ENCODE data around the gene ZNF862.

GRCh38 chr7:149832332-149833041, 5.7 kb upstream of the ZNF862 start:
- TF ChIP-seq, protein P1, sequence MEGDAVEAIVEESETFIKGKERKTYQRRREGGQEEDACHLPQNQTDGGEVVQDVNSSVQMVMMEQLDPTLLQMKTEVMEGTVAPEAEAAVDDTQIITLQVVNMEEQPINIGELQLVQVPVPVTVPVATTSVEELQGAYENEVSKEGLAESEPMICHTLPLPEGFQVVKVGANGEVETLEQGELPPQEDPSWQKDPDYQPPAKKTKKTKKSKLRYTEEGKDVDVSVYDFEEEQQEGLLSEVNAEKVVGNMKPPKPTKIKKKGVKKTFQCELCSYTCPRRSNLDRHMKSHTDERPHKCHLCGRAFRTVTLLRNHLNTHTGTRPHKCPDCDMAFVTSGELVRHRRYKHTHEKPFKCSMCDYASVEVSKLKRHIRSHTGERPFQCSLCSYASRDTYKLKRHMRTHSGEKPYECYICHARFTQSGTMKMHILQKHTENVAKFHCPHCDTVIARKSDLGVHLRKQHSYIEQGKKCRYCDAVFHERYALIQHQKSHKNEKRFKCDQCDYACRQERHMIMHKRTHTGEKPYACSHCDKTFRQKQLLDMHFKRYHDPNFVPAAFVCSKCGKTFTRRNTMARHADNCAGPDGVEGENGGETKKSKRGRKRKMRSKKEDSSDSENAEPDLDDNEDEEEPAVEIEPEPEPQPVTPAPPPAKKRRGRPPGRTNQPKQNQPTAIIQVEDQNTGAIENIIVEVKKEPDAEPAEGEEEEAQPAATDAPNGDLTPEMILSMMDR (IDR thresholded peaks at IDR 0.05; ENCODE audit: borderline replicate concordance, extremely low read depth, low read length, poor library complexity, severe bottlenecking): no peak
- TF ChIP-seq EZH2 (IDR thresholded peaks at IDR 0.05; ENCODE audit: borderline replicate concordance, low read depth, low read length, severe bottlenecking): no peak
